AG04450 (cell line): ENCODE measurements around the gene TMPRSS11D. TPM values are rescaled to one million over a fixed set of nuclear protein-coding genes. Genes with fewer than 3 reads are reported as not detected.

Experiments
- CTCF ChIA-PET: fragments of 300-600, 350-600 bp; formaldehyde crosslinking; extraction: SDS; loops from one replicate; lab custom pipeline; 2022; ENCODE audit warnings: antibody characterized with exemption, inconsistent platforms; lab: Charles Lee
- POLR2A ChIA-PET: fragments of 350-600 bp; formaldehyde crosslinking; extraction: SDS; loops from one replicate; lab custom pipeline; 2021; ENCODE audit warnings: antibody characterized with exemption, inconsistent platforms; lab: Yijun Ruan, JAX
- DNase-seq: peaks from one replicate; pipeline ENCODE4 v3.0.0-alpha.2; 2011; ENCODE audit warnings: low read depth, low spot score
- H3K27ac ChIP-seq: one replicate; pipeline ENCODE4 v1.5.1; 2012; ENCODE audit warnings: low read depth, low read length, control low read depth
- H3K27me3 ChIP-seq: one replicate; pipeline ENCODE4 v1.6.0; 2012; ENCODE audit warnings: low read length; ENCODE audit not compliant: control insufficient read depth, insufficient read depth
- H3K4me3 ChIP-seq: 2 replicates; pipeline ENCODE4 v1.5.1; 2011; ENCODE audit warnings: mild to moderate bottlenecking, low read depth, low read length, control low read depth
- H3K9me3 ChIP-seq: 2 replicates; pipeline ENCODE4 v1.5.1; 2012; ENCODE audit warnings: low read length; ENCODE audit not compliant: control insufficient read depth, insufficient read depth
- polyA plus RNA-seq: library from polyadenylated mRNA; depleted of rRNA; stranded (reverse); fragments of >200 nt; gene quantifications from 2 replicates; pipeline ENCODE4 v1.2.3, GENCODE V29; 2011
- TF ChIP-seq, protein P1 (sequence below): IDR thresholded peaks from 2 replicates; pipeline ENCODE4 v1.5.1; 2011; ENCODE audit warnings: low read depth, low read length, control low read depth, inconsistent platforms

The TMPRSS11D gene
- polyA plus RNA-seq, 1 experiment: not detected

DNA sequence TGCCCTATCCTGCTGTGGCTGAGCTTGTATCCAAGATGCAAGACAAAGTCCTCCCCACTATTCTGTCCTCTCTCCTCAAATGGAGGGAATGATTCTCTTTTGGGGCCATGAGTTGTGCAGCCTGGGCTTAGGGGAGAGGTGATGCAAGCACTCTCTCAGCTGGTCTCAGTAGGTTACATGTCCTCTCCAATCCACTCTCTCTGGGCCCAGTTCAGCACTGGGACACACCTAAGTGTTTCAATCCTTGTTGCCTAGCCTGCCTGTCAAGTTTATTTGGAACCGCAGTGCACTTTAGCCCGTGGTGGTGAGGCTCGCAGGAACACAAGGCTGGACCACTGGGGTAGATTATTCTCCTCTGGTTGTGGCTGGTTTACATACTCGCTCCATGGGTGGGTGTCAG, 23.8 kb upstream of the TMPRSS11D start:
- CTCF ChIA-PET: interaction anchor here (0.9 kb wide), 1 partner anchor 37 kb away, joined by 3 read pairs; no protein-coding TSS in a partner anchor

DNA sequence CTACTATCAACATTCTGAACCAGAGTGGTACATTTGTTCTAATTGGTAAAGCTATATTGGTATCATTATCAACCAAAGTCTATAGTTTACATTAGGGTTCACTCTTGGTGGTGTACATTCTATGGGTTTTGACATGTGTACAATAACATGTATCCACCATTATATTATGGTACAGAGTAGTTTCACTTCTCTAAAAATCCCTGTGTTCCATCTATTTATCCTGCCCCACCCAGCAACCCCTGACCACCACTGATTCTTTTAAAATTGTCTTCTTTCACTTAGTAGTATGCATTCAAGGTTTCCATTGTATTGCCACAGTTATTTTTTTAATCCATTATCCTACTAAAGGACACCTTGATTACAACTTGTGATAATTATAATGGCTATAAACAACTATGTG, 15.3 kb upstream of the TMPRSS11D start:
- Histone ChIP-seq H3K27me3 (no peaks in the 10 kb centered on the region), H3K4me3 (no peak overlapping the region), H3K9me3 (peaks cover 9% of the 10 kb centered on the region), H3K27ac (no peak overlapping the region)
- POLR2A ChIA-PET: no interaction called here
- DNase-seq: no peak
- CTCF ChIA-PET: interaction anchor here (3.6 kb wide), 1 partner anchor 12 kb away, joined by 32 read pairs; no protein-coding TSS in a partner anchor
- TF ChIP-seq, protein P1, sequence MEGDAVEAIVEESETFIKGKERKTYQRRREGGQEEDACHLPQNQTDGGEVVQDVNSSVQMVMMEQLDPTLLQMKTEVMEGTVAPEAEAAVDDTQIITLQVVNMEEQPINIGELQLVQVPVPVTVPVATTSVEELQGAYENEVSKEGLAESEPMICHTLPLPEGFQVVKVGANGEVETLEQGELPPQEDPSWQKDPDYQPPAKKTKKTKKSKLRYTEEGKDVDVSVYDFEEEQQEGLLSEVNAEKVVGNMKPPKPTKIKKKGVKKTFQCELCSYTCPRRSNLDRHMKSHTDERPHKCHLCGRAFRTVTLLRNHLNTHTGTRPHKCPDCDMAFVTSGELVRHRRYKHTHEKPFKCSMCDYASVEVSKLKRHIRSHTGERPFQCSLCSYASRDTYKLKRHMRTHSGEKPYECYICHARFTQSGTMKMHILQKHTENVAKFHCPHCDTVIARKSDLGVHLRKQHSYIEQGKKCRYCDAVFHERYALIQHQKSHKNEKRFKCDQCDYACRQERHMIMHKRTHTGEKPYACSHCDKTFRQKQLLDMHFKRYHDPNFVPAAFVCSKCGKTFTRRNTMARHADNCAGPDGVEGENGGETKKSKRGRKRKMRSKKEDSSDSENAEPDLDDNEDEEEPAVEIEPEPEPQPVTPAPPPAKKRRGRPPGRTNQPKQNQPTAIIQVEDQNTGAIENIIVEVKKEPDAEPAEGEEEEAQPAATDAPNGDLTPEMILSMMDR: no peak

More for the DNA sequence above, 23.8 kb upstream of the TMPRSS11D start:
- no peaks in the 10 kb centered on the region for H3K27me3 ChIP-seq
- H3K4me3 ChIP-seq: no peak overlapping the region
- H3K27ac ChIP-seq: no peak overlapping the region
- TF ChIP-seq, protein P1: no peak
- POLR2A ChIA-PET: no interaction called here
- no peaks in the 10 kb centered on the region for H3K9me3 ChIP-seq
- DNase-seq: no peak

DNA sequence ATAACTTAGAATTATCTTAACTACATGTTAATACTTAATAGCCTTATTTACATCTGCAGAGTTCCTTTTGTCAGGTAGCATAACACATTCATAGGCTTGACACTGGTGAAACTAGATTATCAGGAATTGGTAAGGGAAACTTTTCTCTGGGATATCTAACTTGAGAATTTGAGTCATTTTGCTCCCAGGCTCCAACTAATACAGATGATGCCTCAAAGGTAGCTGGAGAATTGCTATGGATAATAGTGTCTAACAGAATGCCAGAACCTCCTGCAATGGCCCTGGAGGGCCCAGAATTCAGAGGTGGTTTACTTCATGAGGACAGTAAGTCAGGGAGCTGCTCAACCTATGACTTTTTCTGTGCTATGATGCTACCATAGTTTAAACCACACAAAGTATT, 13.9 kb upstream of the TMPRSS11D start:
- ChIA-PET POLR2A (no interaction called here), CTCF (interaction anchor here (0.7 to 3.6 kb wide), 3 partner anchors 13 to 278 kb away, joined by 3 to 32 read pairs (median 3); no protein-coding TSS in a partner anchor)
- H3K4me3 ChIP-seq: no peak overlapping the region
- no peaks in the 10 kb centered on the region for H3K27me3 ChIP-seq
- TF ChIP-seq, protein P1: no peak
- H3K9me3 ChIP-seq: peaks cover 9% of the 10 kb centered on the region
- no peak for DNase-seq
- H3K27ac ChIP-seq: no peak overlapping the region

DNA sequence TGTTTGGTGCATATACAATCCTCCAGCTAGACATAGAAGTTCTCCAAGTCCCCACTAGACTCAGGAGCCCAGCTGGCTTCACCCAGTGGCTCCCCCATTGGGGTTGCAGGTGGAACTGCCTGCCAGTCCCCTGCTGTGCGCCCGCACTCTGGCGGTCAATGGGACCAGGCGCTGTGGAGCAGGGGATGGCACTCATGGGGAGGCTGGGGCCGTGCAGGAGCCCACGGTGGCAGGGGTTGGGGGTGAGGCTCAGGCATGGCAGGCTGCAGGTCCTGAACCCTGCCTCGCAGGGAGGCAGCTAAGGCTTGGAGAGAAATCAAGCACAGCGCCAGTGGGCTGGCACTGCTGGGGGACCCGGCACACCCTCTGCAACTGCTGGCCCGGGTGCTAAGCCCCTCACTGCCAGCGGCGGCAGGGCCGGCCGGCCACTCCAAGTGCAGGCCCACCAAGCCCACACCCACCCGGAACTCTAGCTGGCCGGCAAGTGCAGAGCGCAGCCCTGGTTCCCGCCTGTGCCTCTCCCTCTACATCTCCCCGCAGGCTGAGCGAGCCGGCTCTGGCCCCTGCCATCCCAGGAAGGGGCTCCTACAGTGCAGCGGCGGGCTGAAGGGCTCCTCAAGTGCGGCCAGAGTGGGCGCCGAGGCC, 12.7 kb upstream of the TMPRSS11D start:
- TF ChIP-seq, protein P1: no peak
- Histone ChIP-seq H3K27ac (no peak overlapping the region), H3K9me3 (peaks cover 9% of the 10 kb centered on the region), H3K4me3 (no peak overlapping the region), H3K27me3 (no peaks in the 10 kb centered on the region)
- DNase-seq: no peak
- POLR2A ChIA-PET: no interaction called here
- CTCF ChIA-PET: no interaction called here

DNA sequence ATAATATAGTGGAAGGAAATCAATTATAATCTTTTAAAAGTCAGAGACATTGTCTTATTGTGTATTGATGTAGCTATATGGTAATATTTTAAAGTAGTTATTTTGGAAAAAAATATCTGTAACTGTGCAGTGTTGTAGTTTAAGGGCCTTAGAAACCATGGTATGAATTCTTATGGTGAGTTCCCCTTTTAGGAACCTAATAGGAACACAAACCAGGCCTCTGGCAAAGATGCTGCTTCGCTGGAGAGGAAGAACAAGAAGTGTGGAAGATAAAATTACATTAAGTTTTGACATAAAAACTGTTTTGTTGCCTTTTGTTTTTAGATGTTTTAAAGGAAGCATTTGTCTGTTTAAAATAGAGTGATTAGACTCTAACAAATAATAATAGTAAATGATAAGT, 10.9 kb upstream of the TMPRSS11D start:
- ChIA-PET POLR2A (no interaction called here), CTCF (no interaction called here)
- TF ChIP-seq, protein P1: no peak
- Histone ChIP-seq H3K4me3 (no peak overlapping the region), H3K27ac (no peak overlapping the region), H3K9me3 (peaks cover 9% of the 10 kb centered on the region), H3K27me3 (no peaks in the 10 kb centered on the region)
- DNase-seq: no peak
